ENCODE results near the gene CFAP157. TPM values are rescaled to one million over a fixed set of nuclear protein-coding genes. Genes with fewer than 3 reads are reported as not detected.

CFAP157 gene
- total RNA-seq, 1 donor from 2014 or later = 1.3 TPM

DNA sequence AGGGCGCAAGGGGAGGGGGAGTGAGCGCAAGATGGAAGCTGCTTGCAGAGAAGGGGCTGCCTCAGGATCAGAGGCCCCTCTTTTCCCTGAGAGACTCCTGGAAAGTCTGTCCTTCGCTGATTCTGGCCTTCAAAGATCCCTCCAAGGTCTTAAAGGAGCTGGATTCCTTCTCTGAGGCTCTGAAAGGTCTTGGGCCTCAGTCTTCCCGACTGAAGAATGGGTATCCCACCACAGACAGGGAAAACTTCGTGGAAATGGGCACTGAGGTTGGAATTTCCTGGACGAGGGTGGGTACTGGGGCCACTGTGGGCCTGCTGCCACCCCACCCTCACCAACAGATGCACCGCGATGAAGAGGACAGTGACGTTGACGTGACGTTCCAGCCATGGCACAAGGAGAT, 5.6 kb downstream of the CFAP157 start:
- Mint-ChIP-seq H3K4me1 (ENCODE audit: low read depth) (peaks cover 9% of the 10 kb centered on the region), H3K9me3 (ENCODE audit: low read depth) (no peaks in the 10 kb centered on the region), H3K4me3 (ENCODE audit: low read depth) (peak overlapping the region; percentile 9), H3K36me3 (ENCODE audit: insufficient read depth) (no peaks in the 10 kb centered on the region), H3K27me3 (no peaks in the 10 kb centered on the region), H3K27ac (no peak overlapping the region)
- DNase-seq (ENCODE audit: low spot score, unreplicated experiment) = no peak
- TF ChIP-seq, protein P1, sequence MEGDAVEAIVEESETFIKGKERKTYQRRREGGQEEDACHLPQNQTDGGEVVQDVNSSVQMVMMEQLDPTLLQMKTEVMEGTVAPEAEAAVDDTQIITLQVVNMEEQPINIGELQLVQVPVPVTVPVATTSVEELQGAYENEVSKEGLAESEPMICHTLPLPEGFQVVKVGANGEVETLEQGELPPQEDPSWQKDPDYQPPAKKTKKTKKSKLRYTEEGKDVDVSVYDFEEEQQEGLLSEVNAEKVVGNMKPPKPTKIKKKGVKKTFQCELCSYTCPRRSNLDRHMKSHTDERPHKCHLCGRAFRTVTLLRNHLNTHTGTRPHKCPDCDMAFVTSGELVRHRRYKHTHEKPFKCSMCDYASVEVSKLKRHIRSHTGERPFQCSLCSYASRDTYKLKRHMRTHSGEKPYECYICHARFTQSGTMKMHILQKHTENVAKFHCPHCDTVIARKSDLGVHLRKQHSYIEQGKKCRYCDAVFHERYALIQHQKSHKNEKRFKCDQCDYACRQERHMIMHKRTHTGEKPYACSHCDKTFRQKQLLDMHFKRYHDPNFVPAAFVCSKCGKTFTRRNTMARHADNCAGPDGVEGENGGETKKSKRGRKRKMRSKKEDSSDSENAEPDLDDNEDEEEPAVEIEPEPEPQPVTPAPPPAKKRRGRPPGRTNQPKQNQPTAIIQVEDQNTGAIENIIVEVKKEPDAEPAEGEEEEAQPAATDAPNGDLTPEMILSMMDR (IDR thresholded peaks at IDR 0.05; ENCODE audit: unreplicated experiment) = no peak

DNA sequence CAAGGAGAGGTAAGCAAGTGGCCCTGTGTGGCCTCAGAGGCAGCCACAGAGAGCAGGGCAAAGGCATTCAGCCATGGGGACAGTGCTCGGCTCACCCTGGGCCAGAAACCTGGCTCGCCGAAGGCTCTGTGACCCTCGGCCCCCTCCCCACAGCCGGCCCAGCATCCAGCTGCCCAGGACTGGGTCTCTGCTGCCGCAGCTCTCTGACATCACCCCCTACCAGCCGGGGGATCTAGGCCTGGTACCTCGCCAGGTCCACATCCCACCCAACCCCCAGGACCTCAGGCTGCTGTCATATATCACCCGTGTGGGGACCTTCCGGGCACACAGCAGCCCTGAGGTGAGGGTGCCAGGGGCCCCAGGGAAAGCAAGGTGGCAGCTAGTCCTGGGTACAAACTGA, 6.1 kb downstream of the CFAP157 start:
- no peak overlapping the region for H3K27ac Mint-ChIP-seq
- no peak for DNase-seq (ENCODE audit: low spot score, unreplicated experiment)
- TF ChIP-seq, protein P1 (IDR thresholded peaks at IDR 0.05; ENCODE audit: unreplicated experiment) = no peak
- no peaks in the 10 kb centered on the region for H3K27me3 Mint-ChIP-seq
- peaks cover 9% of the 10 kb centered on the region for H3K4me1 Mint-ChIP-seq (ENCODE audit: low read depth)
- no peaks in the 10 kb centered on the region for H3K9me3 Mint-ChIP-seq (ENCODE audit: low read depth)
- H3K4me3 Mint-ChIP-seq (ENCODE audit: low read depth) = no peak overlapping the region
- H3K36me3 Mint-ChIP-seq (ENCODE audit: insufficient read depth) = no peaks in the 10 kb centered on the region

DNA sequence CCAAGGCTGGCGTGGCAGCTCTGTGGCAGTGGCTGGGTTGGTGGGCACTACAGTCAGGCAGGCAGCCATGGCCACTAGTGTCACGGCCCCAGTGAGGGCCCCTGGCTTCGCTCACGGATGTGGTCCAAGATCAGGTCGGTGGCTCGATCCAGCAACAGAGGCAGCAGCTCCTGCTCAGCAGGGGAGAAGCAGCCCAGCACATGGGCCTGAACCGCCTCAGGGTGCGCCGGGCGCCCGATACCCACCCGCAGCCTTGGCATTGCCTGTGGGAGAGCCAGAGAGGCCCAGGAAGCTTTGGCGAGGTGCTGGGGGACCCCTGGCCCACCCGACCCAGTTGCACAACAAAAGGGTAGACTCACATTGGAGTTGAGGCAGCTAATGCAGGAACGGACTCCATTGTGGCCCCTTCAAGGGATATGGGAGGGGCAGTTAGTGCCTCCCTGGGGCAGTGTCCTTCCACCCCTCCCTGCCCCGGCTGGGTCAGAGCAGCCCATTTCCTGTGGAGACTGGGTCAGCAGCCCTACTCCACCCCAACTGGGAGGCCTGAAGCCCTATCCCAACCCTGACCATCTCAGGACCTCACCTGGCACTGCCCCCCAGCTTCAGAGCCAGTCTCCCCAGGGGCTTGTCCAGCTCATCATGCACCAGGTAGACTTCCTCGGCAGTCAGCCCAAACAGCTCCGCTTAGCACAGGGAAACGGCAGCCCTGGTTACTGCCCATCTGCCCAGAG, 7.4 kb downstream of the CFAP157 start:
- Mint-ChIP-seq H3K27ac (no peak overlapping the region), H3K36me3 (ENCODE audit: insufficient read depth) (no peaks in the 10 kb centered on the region), H3K4me3 (ENCODE audit: low read depth) (peak overlapping the region; percentile 66), H3K9me3 (ENCODE audit: low read depth) (no peaks in the 10 kb centered on the region), H3K27me3 (no peaks in the 10 kb centered on the region), H3K4me1 (ENCODE audit: low read depth) (peaks cover 9% of the 10 kb centered on the region)
- no peak for DNase-seq (ENCODE audit: low spot score, unreplicated experiment)
- TF ChIP-seq, protein P1 (IDR thresholded peaks at IDR 0.05; ENCODE audit: unreplicated experiment) = no peak

GRCh38 chr9:127714951-127715469, 8.2 kb downstream of the CFAP157 start:
- Mint-ChIP-seq H3K4me3 (ENCODE audit: low read depth) (peak overlapping the region; percentile 94), H3K27me3 (peaks cover 4% of the 10 kb centered on the region), H3K36me3 (ENCODE audit: insufficient read depth) (no peaks in the 10 kb centered on the region), H3K27ac (peak overlapping the region; percentile 92), H3K4me1 (ENCODE audit: low read depth) (peaks cover 9% of the 10 kb centered on the region), H3K9me3 (ENCODE audit: low read depth) (no peaks in the 10 kb centered on the region)
- TF ChIP-seq, protein P1 (IDR thresholded peaks at IDR 0.05; ENCODE audit: unreplicated experiment) = no peak
- DNase-seq (ENCODE audit: low spot score, unreplicated experiment) = no peak

- peak within 1 kb of the TSS; percentile 94 for H3K4me3 Mint-ChIP-seq (ENCODE audit: low read depth)
- peaks cover 4% of the 10 kb centered on the region for H3K27me3 Mint-ChIP-seq
- peaks cover 9% of the 10 kb centered on the region for H3K4me1 Mint-ChIP-seq (ENCODE audit: low read depth)
- TF ChIP-seq, protein P1 (IDR thresholded peaks at IDR 0.05; ENCODE audit: unreplicated experiment) = no peak
- DNase-seq (ENCODE audit: low spot score, unreplicated experiment) = peak; percentile 94
- peak within 1 kb of the TSS; percentile 92 for H3K27ac Mint-ChIP-seq
- no peaks in the 10 kb centered on the region for H3K36me3 Mint-ChIP-seq (ENCODE audit: insufficient read depth)
- no peaks in the 10 kb centered on the region for H3K9me3 Mint-ChIP-seq (ENCODE audit: low read depth)
Observed at GRCh38 chr9:127715470-127716337, 8.9 kb downstream of the CFAP157 start, which contains the start of the genes PTRH1 and TTC16. TSS of gene PTRH1 (minus strand) at chr9:127715663. CDS start at chr9:127715639, 24 bp downstream. TSS of gene TTC16 (plus strand) at chr9:127716079. CDS start at chr9:127716146, 67 bp downstream.

Measured in progenitor cell of endocrine pancreas (in vitro differentiated cells).